Activated T-helper 1 cell treated with Interleukin-2 at 50 U/mL for 16 hours (primary cell): ENCODE measurements around the gene HLCS.

Experiments used
- DNase-seq: peaks from one replicate; pipeline ENCODE4 v3.0.0-alpha.2; 2020; ENCODE audit warnings: low read depth

HLCS gene

DNA sequence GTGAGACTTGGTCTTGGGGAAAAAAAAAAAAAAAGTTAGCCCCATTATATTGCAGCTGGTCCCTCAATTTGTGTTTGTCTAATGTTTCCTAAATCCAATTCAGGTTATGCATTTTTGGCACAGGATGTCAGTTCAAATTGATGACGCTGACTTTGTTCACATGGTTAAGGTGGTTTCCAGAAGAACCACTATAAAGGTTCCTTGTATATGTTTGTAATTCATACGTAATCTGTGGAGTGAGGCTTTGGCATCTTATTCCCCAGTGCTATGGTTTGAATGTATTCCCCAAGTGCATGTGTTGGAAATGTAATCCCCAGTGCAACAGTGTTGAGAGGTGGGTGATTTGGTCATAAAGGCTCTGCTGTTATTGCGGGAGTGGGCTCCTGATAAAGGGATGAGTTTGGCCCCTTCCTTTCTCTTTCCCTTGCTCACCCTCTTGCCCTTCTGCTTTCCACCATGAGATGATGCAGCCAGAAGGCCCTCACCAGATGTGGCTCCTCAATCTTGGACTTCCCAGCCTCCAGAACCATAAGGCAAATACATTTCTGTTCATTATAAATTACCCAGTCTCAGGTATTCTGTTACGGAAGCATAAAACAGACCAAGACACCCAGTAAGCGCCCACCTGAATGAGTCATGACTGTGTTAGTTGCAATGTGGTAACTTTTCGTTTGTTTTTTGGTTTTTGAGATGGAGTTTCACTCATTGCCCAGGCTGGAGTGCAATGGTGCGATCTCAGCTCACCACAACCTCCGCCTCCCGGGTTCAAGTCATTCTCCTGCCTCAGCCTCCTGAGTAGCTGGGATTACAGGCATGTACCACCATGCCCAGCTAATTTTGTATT, 19.5 kb upstream of the HLCS start:
- no peak for DNase-seq

DNA sequence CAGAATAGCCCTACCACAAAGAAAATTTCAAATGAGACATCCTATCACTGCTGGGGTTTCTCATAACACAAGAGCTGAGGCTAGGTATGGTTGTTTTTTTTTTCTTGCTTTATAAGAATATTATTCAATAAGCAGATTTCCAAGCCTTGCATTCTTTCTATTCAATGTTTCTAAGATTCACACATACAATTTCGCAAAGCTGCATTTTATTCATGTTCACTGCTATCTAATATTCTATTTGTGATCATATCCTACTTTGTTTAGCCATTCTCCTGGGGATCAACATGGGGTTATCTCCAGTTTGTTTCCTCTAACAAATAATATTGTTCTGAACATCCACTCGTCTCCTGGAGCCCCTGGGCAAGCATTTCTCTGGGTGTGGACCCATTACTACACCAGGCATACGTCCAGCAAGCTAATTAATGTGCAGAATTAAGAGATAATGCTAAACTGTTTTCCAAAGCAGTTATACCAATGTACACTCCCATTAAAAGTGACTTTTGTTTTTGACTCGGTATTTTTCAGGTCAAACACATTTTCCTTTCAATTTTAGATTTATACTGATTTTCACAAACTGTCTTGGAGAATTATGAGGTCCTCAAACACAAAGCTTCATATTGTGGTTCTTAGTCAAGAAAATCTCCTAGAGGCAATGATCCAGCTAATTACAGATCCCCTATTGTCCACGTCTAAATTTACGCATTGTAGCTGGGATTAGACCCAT, 15.7 kb upstream of the HLCS start:
- no peak for DNase-seq

DNA sequence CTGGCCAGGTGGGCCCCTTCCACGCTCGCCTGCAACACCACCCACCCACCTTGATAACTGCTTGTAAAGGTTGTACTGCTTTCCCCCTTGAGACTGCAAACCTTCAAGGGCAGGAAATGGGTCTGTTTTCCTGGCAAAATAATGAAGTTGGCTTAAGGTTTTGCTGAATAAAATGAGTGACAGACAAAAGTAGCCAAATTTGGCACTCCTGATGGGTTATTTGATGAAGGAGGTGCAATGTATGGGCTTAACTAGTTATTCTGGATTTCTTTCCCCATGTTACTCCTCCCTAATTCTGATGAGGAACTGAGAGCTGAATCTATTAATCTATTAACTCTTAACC, 14.6 kb upstream of the HLCS start:
- DNase-seq, result no peak

DNA sequence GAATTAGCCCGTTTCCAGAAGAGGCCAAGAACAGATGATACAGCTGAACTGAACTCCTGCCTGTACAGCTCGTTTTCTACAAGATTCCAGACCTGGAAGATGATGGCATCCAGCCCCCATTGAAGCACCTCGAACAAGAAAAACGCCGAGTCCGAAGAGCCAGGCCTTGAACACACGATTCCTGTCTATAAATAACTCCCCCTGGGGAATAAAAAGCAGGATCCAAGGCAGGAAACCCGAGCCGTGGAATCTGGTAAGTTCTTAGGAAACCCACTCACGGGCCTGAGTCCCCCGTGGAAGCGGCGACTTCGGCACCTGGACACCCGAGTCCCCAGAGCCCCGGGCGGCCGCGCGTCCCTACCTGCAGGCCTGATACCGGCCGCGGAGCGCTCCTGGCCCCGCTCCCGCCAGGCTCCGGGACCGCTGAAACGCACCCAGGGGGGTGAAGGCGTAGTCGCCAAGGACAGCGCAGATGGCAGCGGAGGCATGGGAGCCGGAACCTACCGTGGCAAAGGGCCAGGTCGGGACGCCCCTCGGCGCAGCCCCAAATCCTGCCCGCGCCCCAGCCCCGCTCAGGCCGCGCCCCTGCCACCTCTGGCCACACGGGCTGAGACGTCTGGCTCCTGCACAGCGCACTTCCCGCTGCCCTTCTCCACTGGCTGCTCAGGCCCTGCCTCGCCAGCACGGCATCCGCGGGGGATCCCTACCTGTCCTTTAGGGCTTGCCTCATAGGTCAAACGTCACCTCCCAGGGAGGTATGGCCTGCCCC, 14.0 kb upstream of the HLCS start:
- DNase-seq, result no peak

DNA sequence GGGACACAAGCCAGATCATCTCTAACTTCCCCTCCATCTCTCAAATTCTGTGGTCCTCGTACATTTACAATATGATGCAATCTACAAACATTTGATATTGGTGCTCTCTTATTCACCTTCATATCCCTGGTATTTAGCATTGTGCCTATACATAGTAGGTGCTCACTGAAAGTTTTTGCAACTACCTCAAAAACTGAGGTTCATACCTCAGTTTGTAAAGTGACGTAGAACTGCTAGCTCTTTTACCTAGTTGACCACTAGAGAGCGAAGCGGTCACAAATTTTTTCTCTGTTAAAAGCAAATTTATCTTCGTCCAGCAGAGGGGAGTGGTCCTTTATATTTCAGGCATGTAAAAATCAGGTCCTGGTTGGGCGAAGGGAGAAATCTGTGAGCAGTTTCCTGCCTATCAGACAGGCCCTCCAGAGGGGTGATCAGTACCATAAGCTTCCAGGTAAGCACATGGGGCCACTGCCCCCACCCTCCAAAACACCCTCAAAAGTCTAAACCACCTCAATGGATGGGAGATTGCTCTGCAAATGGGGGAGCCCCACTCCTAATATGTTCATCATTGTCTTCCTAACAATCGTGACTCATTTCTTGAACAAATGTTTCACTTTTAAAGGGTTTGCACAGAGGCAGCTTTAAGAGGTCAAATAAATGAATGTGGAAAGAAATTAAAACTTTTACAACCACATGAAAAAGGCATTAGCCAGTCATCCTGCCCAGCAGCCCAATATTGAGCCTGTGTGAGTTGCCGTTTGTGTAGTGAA, 10.6 kb upstream of the HLCS start:
- no peak for DNase-seq

DNA sequence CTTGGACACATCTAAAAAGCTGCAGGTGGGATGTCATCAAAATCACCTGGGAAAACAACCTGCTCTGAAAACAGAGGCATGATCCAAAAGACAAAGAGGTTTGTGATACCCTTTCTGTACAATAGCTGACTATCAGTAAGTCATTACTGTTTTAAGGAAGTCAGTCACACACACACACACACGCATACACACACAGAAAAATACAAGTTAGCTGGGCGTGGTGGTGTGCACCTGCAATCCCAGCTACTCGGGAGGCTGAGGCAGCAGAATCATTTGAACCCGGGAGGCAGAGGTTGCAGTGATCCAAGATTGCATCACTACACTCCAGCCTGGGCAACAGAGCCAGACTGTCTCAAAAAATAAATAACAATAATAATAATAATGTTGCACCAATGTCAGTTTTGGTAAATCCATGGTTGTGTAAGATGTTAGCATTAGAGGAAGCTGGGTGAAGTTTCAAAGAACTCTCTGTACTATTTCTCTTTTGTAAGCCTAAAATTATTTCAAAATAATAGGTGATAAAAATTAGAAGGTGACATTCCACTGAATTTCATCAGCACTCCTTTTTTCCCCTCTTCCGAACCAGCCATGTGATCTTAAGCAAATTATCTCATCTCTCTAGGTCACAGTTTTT, 9.9 kb upstream of the HLCS start:
- no peak for DNase-seq

DNA sequence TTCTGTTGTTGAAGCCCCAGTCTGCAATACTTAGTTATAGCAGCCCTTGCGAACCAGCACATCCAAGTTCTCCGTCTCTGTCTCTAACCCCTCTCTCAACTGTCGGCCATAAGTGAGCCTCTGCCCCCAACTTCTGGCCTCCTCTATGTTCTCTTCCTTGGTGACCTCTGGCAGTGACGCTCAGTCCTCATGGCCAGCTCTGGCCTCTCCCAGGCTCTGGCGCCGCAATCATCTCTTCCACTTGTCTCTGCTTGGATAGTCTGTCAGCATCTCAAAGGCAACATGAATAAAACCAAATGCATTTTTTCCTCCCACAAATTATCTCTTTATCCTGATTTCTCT, 8.4 kb upstream of the HLCS start:
- DNase-seq, result no peak

DNA sequence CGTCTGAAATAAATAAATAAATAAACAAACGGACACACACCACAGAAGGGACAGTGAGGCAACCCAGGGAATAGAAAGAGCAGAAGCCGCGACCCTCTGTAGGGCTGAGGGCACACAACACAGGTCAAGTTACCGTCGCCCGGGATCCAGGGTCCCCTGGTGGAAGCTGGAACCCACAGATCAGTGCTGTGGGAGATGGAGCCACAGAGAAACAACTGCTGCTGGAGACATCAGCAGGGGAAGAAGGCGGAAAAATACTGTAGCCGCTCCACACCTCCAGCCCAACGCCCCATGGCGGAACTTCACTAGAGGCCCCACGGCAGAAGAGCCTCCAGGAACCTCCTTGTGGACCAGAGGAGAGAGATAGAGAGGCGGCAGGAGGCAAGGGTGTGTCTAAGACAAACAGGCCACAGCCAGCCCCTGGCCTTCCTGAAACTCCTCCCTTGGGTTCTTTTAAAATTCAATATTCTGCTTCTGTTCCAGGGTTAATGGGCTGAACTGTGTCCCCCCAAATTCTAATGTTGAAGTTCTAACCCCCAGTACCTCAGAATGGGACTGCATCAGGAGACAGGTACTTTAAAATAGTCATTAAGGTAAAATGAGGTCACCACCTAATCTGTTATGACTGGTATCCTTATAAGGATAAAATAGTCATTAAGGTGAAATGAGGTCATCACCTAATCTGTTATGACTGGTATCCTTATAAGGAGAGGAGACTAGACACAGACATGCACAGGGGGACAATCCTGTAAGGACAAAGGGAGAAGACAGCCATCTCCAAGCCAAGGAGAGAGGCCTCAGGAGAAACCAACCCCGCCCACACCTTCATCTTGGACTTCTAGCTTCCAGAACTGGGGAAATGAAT, 7.7 kb upstream of the HLCS start:
- no peak for DNase-seq

DNA sequence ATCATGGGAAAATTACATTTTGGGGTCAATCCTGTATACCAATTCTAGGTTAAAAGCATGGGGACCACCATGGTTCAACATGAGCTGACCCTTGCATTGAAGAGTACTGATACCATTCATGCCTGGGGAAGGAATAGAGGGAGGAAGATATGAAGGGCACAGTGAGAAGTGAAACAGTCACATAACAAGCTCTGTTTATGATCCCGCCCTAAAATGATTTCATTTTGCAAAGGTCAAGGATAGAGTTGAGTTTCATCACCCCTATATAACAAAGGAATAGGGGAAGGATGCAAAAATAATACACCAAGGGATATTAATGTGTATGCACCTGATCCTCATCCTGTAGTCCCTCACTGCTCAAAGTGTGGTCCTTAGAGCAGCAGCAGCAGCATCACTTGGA, 2.5 kb upstream of the HLCS start:
- no peak for DNase-seq

DNA sequence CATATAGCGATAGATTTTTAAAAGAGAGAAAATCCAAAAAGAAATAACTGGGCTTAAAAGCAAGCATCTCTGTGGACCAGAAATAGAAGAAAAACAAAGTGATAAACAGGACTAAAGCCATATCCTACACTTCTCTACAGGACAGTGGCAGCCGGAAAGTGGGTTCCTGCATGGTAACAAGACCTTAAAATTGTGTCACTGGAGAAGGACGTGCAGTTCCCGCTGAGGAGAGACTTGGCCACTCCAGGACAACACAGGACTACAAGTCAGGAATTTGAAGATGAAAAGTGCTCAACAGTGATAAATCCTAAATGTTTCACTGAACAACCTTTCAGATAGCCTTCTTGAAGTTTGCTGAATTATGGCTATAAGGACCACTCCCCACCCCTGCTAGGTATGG, 1.9 kb upstream of the HLCS start:
- DNase-seq, result no peak

DNA sequence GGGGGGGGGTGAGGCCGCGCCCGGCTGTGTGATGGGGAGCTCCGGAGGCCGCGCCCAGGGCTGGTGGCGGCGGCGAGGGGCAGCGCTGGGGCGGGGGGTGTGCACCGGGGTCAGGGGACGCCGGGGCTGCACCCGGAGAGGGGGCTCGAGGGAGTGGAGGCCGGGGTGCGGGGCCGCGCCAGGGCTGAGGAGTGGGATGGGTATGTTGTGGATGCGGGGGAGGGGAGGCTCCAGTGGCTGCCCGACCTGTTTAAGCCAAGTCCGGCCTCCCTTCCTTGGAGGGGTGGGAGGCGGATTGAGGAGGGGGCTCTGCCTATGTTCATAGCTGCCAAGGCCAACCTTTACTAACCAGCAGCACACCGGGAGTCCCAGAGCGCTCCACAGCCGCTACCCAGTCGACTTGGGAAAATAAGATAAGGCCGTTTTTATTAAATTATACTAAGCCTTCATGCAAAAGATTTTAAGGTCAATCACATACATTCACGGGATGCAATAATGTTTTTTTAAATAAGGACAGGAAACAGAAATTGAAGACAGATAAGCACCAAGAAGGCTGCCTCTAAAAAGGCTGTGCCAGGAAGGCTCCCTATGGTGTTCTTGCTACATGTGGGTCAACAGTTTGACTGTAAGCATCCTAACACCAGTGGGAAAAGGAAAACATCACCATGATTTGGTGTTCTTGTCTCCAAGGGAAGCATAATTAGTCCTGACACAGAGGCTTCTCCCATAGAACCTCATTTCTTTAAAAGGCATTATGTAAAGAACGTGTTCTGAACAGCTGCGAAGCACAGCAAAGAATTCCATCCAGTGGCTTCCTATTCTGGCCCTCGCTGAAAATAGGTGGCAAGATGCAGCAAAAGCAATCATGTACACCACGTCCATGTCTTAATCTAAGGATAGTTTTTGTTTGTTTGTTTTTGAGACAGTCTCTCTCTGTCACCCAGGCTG, 626 bp upstream of the HLCS start:
- no peak for DNase-seq

DNA sequence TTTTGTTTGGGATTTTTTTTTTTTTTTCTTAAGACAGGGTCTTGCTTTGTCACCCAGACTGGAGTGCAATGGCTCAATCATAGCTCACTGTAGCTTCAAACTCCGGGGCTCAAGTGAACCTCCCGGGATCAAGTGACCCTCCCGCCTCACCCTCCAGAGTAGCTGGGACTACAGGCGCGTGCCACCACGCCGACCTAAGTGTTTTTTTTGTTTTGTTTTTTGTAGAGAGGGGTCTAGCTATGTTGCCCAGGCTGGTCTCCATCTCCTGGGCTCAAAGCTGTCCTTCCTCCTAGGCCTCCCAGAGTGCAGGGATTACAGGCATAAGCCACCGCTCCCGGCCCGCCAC, 776 bp downstream of the HLCS start:
- DNase-seq, result no peak

DNA sequence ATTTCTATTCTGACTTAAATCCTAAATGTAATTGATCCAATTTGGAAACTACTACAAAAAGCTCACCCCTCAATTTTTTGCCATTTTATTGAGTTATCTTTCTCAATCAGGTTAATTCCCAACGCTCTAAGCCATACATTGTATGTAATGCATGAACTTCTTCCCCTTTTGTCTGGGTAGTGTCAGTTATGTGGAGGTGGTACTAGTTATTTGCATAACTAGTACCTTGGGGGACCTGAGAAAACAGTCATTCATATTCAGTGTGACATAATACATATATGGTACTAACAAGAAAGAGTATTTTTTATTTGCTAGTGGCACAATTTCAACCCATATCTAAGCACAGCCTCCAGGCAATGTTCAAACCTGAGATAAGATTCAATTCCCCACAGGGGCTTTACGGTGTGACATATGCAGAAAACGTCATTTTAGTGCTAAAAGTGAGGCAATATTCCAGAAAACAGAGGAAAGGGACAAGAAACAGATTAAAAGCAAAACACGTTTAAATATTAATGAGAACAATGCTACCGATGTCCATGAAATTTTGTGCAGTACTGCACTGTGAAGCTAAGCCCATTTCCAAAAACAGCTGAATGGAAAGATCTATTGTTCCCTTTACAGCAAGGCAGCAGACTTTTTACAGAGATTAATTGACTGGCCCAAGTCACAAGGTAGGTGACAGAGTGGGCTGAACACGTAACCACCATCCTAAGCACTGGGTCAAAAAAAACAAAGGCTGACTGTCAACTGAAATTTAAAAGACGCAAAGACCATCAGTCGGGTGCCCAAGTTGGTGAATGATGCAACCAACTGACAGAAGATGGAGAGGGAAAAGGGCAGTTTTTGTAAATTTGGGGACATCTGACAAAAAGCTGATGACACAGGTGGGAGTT, 1.4 kb downstream of the HLCS start:
- DNase-seq, result no peak

DNA sequence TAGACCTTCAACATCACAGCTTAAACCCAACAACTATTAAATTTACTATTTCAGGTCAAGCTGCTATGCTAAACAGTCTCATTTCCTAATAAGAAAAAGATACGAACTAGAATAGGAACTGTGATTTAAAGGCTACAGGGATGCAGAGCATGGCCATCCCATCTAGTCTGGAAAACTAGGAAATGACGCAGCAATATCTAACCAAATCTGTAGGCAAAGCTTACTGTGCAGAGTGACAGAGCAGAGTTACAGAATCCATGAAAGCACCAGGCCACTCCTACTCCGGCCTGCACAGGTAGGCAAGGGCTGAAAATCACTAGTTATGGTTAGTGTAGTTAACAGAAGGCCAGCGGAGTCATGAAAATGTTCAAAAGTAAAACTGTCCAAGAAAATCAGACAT, 2.1 kb downstream of the HLCS start:
- no peak for DNase-seq

DNA sequence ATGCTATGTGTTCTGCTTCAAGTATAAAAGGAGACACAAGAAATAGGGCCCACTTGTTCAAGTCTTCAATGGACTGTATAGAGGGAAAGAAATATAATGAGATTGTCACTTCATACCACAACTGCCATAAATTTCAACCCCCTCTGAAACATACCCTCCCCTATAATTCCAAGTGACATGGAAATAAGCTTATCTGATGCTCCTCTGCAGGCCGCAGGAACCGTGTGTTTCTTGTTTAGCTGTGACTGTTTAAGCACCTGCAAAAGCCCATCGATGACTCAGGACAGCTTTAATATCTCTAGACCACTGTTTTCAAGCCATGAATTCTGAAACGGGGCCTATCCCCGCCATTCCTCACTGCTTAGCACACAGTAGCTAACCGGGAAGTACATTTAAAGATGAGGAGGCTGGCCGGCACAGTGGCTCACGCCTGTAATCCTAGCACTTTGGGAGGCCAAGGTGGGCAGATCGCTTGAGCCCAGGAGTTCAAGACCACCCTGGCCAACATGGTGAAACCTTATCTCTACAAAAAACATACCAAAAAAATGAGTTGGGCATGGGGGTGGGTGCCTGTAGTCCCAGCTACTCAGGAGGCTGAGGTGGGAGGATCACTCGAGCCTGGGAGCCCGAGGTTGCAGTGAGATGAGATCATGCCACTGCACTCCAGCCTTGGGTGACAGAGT, 4.2 kb downstream of the HLCS start:
- DNase-seq, result no peak

DNA sequence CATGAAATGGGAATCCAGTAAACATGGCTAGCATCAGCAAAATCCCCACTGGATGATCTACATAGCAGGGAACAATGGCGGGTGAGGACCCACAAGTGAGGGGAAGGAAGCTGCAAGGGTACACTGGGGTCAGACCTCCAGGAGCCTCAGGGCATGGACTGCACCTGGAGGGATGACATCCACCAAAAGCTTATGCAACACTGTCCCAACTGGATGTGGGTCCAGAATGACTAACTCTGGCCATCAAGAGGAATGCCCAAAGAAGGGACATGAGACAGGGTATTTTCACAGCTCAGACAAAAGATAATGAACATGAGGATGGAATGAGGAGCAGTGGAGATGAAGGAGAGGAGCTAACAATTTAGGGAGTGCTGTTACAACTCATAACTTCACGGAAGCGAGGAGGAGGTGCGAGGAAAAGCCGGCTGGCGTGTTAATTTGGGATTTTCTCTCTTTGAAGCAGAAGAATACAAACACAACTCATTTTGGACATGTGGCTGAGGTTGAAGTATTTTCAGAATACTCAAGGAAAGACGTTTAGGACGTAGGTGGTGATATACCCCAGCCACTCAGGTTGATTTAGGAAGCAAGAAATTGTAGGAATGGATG, 5.7 kb downstream of the HLCS start:
- DNase-seq, result no peak

DNA sequence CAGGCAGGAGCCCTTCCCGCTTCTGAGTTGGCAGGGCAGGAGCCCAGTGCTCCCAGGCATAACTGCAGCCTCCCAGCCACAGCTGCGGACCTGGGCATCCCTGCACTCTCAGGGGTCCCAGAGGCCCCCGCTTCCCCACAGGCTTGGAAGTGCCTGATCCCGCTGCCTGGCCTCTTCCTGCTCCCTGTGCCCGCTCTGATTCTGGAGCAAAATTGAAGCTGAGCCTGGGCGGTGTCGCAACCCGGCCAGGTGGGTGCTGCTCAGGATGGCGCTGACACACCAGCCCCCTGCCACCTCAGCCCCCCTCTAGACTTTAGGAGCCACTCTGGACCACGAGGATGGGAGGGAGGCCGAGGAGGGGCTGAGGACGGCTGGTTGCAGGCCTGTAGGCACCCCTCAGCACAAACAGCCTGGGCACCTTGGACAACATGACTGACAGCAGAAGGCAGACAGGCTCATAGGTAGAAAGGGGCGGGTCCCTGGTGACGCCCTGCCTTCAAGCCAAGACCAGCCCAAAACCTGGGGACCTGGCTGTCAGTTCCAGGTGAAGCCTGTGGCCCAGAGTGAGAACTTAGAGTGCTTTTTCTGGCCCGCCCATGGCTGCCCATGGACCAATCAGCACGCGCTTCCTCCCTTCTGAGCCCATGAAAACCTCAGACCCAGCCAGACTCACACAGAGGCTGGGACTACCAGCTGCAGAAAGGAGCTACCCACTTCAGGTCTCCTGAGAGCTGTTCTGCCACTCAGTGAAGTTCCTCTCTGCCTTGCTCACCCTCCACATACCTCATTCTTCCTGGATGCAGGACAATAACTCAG, 7.2 kb downstream of the HLCS start:
- no peak for DNase-seq
